A549 treated with dexamethasone at 1 μM for 4 hours (cell line): ENCODE measurements around the gene KCNS3. TPM values are rescaled to one million over a fixed set of nuclear protein-coding genes. Genes with fewer than 3 reads are reported as not detected.

Experiments used
- total RNA-seq: library from RNA; stranded (reverse); fragments of 200-300 nt; extraction: Qiagen RNA extraction; gene quantifications from 5 replicates; pipeline ENCODE4 v1.2.3, GENCODE V29; 2022

The KCNS3 gene, protein sequence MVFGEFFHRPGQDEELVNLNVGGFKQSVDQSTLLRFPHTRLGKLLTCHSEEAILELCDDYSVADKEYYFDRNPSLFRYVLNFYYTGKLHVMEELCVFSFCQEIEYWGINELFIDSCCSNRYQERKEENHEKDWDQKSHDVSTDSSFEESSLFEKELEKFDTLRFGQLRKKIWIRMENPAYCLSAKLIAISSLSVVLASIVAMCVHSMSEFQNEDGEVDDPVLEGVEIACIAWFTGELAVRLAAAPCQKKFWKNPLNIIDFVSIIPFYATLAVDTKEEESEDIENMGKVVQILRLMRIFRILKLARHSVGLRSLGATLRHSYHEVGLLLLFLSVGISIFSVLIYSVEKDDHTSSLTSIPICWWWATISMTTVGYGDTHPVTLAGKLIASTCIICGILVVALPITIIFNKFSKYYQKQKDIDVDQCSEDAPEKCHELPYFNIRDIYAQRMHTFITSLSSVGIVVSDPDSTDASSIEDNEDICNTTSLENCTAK
- total RNA-seq = 1.1 to 1.5 TPM (median 1.3 TPM) in 5 replicates

DNA sequence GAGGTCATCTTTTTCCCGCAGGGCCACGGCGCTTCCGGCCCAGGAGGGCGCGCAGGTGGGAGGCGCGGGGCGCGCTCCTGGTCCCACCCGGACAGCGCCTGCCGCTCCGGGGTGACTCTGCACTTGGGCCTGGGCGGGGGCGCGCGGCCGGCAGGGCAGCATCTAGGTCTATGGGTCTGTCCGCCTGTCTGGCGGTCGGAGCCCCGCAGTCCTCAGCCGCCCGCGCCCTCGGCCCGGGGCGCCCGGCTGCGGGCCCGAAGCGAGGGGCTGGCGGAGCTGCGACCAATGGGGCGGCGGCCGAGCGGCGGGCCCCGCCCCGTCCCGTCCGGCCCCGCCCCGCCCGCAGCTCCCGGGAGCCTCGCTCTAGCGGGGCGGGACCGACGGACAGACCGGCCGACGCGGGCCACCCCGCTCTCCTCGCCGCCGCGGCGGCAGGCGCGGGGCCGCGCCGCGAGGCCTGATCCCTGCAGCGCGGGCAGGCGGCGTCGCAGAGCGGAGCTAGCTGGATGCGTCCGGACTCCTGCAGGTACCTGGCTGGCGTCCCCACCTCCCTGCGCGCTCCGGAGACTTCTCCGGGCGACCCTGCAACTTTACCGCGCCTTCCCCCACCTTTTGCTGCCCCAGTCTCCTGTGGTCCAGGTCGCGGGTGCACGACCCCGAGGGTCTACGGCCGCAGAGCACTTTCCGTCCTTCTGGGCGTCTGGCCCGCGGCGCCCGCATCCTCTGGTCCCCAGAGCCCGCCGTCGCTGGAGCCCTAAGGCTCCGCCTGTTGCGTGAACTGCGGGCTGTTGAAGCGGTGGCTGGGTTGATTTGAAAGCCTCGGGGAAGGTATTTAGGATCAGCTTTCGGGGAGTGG lies at the start of gene KCNS3:
Gene KCNS3 (plus strand): TSS at position 387 of the 856 bp plus-strand sequence. CDS start 52,342 bp downstream, outside the sequence.

Other genes starting within 250 kb of the KCNS3 start
- 24.8 to 37.4 TPM (median 31.1 TPM) in 5 replicates for gene SMC6, start 124.9 kb upstream of the KCNS3 start, total RNA-seq
- gene GEN1, start 124.5 kb upstream of the KCNS3 start, total RNA-seq = 8.1 to 14.9 TPM (median 12.4 TPM) in 5 replicates
- not detected in 5 replicates for gene MSGN1, start 62.2 kb upstream of the KCNS3 start, total RNA-seq